GM15510 (cell line): ENCODE data around the gene RASSF7.

ENCODE experiments used
- POLR2A ChIP-seq: IDR thresholded peaks from 3 replicates; pipeline ENCODE4 v1.6.1; 2011; ENCODE audit warnings: borderline replicate concordance; ENCODE audit not compliant: insufficient read length; ENCODE audit errors: extremely low read depth

RASSF7 gene

DNA sequence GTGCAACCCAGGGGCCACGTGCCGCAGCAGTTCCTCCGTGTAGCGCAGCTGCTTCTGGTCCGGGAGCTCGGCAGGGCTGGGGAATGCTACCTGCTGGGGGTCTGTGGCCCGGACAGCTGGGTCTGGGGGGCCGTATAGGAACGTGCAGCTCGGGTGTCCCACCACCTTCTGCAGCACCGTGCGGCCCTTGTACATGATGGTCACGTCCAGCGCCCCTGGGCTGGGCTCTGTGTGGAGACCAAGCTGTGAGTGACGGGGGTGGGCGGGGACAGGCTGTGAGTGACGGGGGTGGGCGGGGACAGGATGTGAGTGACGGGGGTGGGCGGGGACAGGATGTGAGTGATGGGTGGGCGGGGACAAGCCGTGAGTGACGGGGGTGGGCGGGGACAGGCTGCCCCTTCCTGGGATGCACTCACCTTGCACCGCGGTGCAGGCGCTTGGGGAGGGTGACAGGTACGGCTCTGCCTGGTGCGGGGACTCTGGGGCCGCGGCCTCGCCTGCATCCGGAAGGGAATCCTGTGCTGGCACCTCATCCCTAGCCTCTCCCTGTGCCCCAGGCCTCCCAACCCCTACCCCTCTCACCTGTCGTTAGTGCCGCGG is 52.7 kb downstream of the RASSF7 start:
- TF ChIP-seq POLR2A: peak; percentile 41
